K562 (cell line): ENCODE measurements around the gene ARHGAP26. TPM values are rescaled to one million over a fixed set of nuclear protein-coding genes. Genes with fewer than 3 reads are reported as not detected.

Experiments
- ATAC-seq: fragments of 200-7000 bp; cut with Tn5 transposase; 3 replicates; pipeline ENCODE4 v1.9.1; 2020; ENCODE audit warnings: moderate library complexity
- BruUV-seq: library from RNA; stranded (reverse); fragments of 400-500 nt; replicated peaks from 2 replicates; lab custom pipeline; 2021; lab: Mats Ljungman, UMichigan
- CTCF ChIA-PET: fragments of 300-600 bp; formaldehyde crosslinking; extraction: SDS; loops from one replicate; lab custom pipeline; 2021; ENCODE audit warnings: low intra/inter-chr PET ratio; lab: Yijun Ruan, JAX
- POLR2A ChIA-PET: fragments of 300-600, 350-650 bp; sonication (Branson Sonifier 250); formaldehyde crosslinking; extraction: SDS; loops from one replicate; lab custom pipeline; 2021; ENCODE audit warnings: antibody characterized with exemption, inconsistent platforms; lab: Yijun Ruan, JAX
- DNase-seq, 4 experiments: peaks; one replicate each; pipeline versions ENCODE4 v3.0.0 to v3.0.0-alpha.2; 2011 to 2018; ENCODE audit warnings: low spot score in 3 of 4, mixed read lengths in 3 of 4; ENCODE audit errors: extremely low read depth in 1 of 4
- FAIRE-seq: peaks from 2 replicates; lab custom pipeline; 2011; peaks lifted over from hg19 to GRCh38; lab: Jason Lieb, UNC
- H2AFZ ChIP-seq: 2 replicates; pipeline ENCODE4 v1.6.0; 2011; ENCODE audit warnings: low read depth, low read length, control low read depth, inconsistent platforms
- H3K27ac ChIP-seq: fragments of 200-600 bp; 3 replicates; pipeline ENCODE4 v1.8.0; 2011; ENCODE audit warnings: low read depth, mild to moderate bottlenecking, control low read depth, inconsistent platforms, low read length, moderate library complexity, mixed read lengths; ENCODE audit errors: extremely low read depth
- H3K27me3 ChIP-seq, 2 experiments: fragments of 300-600 bp in 1 of 2; 2 replicates in 1 of 2; 3 replicates in 1 of 2; pipeline versions ENCODE4 v1.6.0 to v1.8.0; 2011; ENCODE audit warnings: inconsistent platforms in 2 of 2, low read length in 2 of 2, mild to moderate bottlenecking in 1 of 2, mixed read lengths in 1 of 2, moderate library complexity in 1 of 2; ENCODE audit not compliant: control insufficient read depth in 2 of 2, insufficient read depth in 2 of 2
- H3K36me3 ChIP-seq: fragments of 300-600 bp; 3 replicates; pipeline ENCODE4 v1.8.0; 2011; ENCODE audit warnings: mild to moderate bottlenecking, low read length, inconsistent platforms; ENCODE audit not compliant: control insufficient read depth, insufficient read depth
- H3K4me1 ChIP-seq, 2 experiments: fragments of 200-600 bp in 1 of 2; replicated peaks in 1 of 2; 2 replicates in 1 of 2; 3 replicates in 1 of 2; pipeline versions ENCODE4 v1.5.1 to v1.8.0; 2011; ENCODE audit warnings: inconsistent platforms in 2 of 2, low read length in 2 of 2, mild to moderate bottlenecking in 1 of 2, mixed read lengths in 1 of 2, moderate library complexity in 1 of 2; ENCODE audit not compliant: control insufficient read depth in 2 of 2, insufficient read depth in 2 of 2
- H3K4me2 ChIP-seq: 2 replicates; pipeline ENCODE4 v1.6.1; 2011; ENCODE audit warnings: low read length, control low read depth, inconsistent platforms, mixed read lengths; ENCODE audit not compliant: insufficient read depth
- H3K4me3 ChIP-seq: fragments of 200-600 bp; sonication (generic), shearing (Covaris generic); 2 replicates; pipeline ENCODE4 v1.5.1; 2016; ENCODE audit warnings: control low read depth, inconsistent platforms
- H3K79me2 ChIP-seq: fragments of 200-600 bp; 3 replicates; pipeline ENCODE4 v1.8.0; 2011; ENCODE audit warnings: low read length, inconsistent platforms; ENCODE audit not compliant: control insufficient read depth, insufficient read depth
- H3K9ac ChIP-seq, 2 experiments: 2 replicates each; pipeline versions ENCODE4 v1.6.0 to v1.6.1; 2011; ENCODE audit warnings: low read depth in 2 of 2, low read length in 2 of 2, control low read depth in 1 of 2, inconsistent platforms in 1 of 2, mild to moderate bottlenecking in 1 of 2, mixed read lengths in 1 of 2; ENCODE audit not compliant: insufficient read depth in 1 of 2
- H3K9me1 ChIP-seq: one replicate; pipeline ENCODE4 v1.6.0; 2011; ENCODE audit warnings: inconsistent platforms, mild to moderate bottlenecking, low read length, moderate library complexity; ENCODE audit not compliant: control insufficient read depth, insufficient read depth
- H3K9me3 ChIP-seq: replicated peaks from 2 replicates; pipeline ENCODE4 v1.5.1; 2011; ENCODE audit warnings: low read depth, low read length, inconsistent platforms; ENCODE audit not compliant: control insufficient read depth, insufficient read depth
- H4K20me1 ChIP-seq: replicated peaks from 2 replicates; pipeline ENCODE4 v1.6.1; 2011; ENCODE audit warnings: low read length, inconsistent platforms, mixed read lengths; ENCODE audit not compliant: control insufficient read depth, insufficient read depth
- CUX1 ChIP-seq: fragments of 200-800 bp; sonication (Bioruptor generic); IDR thresholded peaks from 2 replicates; pipeline ENCODE4 v1.6.1; 2016; ENCODE audit warnings: missing genetic modification characterization, missing compliant biosample characterization
- ESRRA ChIP-seq: fragments of 450-650 bp; IDR thresholded peaks from 2 replicates; pipeline ENCODE4 v1.6.1; 2014; ENCODE audit warnings: low read depth, mild to moderate bottlenecking, moderate library complexity, borderline replicate concordance
- WGBS: fragments of 100-300 bp; shearing (Covaris generic); methylation state at CpG from one replicate; pipeline ENCODE4 v1.1.6; 2016; ENCODE audit warnings: low coverage, mixed read lengths; ENCODE audit not compliant: insufficient coverage; ENCODE audit errors: missing lambda C conversion rate; 5-methylcytosine and 5-hydroxymethylcytosine counted together
- in situ Hi-C: fragments of 300-500 bp; cut with MboI; formaldehyde crosslinking; loops from 4 replicates; pipeline ENCODE4 v1.15.0; 2018; ENCODE audit warnings: inconsistent platforms, mixed read lengths
- intact Hi-C: fragments of 100-400 bp; cut with micrococcal nuclease; formaldehyde crosslinking; loops from 2 replicates; pipeline ENCODE4 v1.14.2; 2022
- polyA plus RNA-seq, 8 experiments: library from polyadenylated mRNA; depleted of rRNA in 4 of 8; stranded (reverse) in 5 of 8; unstranded in 3 of 8; fragments of >200 nt; fragmentation: Nextera tagmentation in 2 of 8; fragmentation: Illumina TruSeq in 1 of 8; extraction: Ambion mirVana in 2 of 8; extraction: Trizol in 1 of 8; gene quantifications; 2 replicates each; pipeline versions ENCODE4 v1.2.1 to v1.2.3, GENCODE V29; 2011 to 2014; ENCODE audit warnings: inconsistent platforms in 1 of 8, missing spikeins in 1 of 8
- total RNA-seq, 7 experiments: library from RNA; depleted of rRNA in 6 of 7; stranded (reverse); fragments of >200 nt in 6 of 7; fragmentation: Illumina TruSeq in 2 of 7; extraction: Trizol in 2 of 7; gene quantifications; 2 replicates each; pipeline versions ENCODE4 v1.2.1 to v1.2.3, GENCODE V29; 2011 to 2021; ENCODE audit warnings: low replicate concordance in 1 of 7

Gene ARHGAP26
- total and polyA plus RNA-seq, 9 of the 15 experiments (the other 6 are each of a cell fraction or from before 2014, with no cell fraction given) = 0.13 to 1.1 (median 0.55) TPM

- Histone ChIP-seq H3K4me3 (no peak overlapping the region), H3K79me2 (no peaks in the 10 kb centered on the region), H3K36me3 (no peaks in the 10 kb centered on the region), H3K9ac (no peak overlapping the region), H2AFZ (no peak overlapping the region), H3K4me2 (no peak overlapping the region), H4K20me1 (no peaks in the 10 kb centered on the region), H3K27me3 (no peaks in the 10 kb centered on the region; a peak in 1 of 5 replicates), H3K4me1 (no peaks in the 10 kb centered on the region), H3K27ac (no peak overlapping the region), H3K9me3 (no peaks in the 10 kb centered on the region), H3K9me1 (no peaks in the 10 kb centered on the region)
- no peak for ATAC-seq
- no peak for TF ChIP-seq CUX1 (CRISPR knock-in tag)
- peak; percentile 52; the same call in 1 of the 2 replicates for TF ChIP-seq ESRRA
- intact Hi-C loops (no loop called here), in situ Hi-C loops (no loop called here)
- no peak for DNase-seq
- WGBS = 39% methylated on average over 12 of the region's 12 CpGs
- BruUV-seq = no TSS peak
- ChIA-PET POLR2A (interaction anchor here (0.8 kb wide), 1 partner anchor 16 kb away, joined by 3 read pairs; no protein-coding TSS in a partner anchor), CTCF (no interaction called here)
- no peak for FAIRE-seq
These were observed 403.1 kb downstream of the ARHGAP26 start for GRCh38 chr5:143173139-143173889.
